ENCODE measurements around the gene CD52.
A peak's percentile ranks its signal among the peaks of the same experiment; 100 is the strongest.
"Not testable (repeated sequence)": the region's sequence is repeated elsewhere in the genome, so short reads cannot be mapped to it uniquely, and the experiment has no call there.

CD52 gene

DNA sequence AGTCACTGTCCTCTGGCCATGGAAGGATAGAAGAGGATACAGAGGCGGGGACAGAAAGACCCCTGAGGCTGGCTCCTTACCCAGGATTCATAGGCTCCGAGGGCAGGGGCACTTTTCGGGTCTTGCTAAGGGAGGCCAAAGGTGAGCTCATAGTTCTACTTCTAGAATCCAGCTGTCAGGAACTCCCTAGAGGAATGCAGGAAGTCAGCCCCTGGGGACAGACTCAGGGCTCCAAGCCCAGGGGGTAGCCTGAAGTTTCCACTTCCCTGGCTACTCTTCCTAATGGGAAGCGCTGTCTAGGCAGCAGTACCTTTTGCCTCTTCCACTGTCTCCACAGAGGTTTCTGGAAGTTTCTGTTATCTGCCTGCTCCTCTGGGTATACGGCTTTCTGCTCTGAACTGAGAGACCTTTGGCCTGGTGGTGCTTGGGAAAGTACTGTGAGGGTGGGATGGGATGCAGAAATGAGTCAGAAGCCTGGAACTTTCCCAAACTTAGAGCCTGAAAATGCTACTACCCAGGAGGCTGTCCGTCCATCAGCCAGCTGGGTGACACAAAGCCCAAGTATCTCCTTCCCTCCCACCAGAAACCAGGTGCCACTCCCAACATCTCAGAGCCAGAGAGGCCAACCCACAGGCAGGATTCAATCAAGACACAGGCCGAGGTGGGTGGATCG is 14.9 kb upstream of the CD52 start:
- no peak for DNase-seq

DNA sequence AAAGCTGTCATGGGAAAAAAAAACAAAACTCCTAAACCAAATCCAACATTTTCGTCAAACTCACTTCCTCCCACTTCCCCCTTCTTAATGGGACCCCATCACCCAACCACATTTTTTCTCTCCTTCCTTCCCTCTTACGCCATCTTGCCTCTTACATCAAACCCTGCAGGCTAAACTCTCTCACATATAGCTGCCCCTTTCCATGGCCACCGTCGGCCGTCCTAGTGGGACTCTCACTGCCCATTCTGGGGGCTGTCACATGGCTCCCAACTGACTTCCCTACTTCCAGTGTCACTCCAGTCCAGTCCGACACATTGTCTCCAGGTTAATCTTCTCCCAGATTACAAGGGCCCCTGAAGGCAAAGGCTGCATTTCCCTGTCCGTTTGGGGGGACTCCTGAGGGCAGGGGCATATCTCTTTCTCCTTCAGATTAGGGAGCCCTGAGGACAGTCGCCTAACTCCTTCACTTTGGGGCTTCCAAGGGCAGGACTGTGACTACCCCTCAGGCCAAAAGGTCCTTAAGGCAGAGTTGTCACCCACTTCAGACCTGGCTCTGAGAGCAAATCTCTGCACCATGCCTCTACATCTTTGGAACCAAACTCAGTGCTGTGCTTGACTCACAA is 12.0 kb upstream of the CD52 start:
- no peak for DNase-seq

GRCh38 chr1:26306290-26307229 is 11.2 kb upstream of the CD52 start, which contains the start of gene UBXN11:
Gene UBXN11 (minus strand): TSS chr1:26306636. CDS start chr1:26302883, 3,753 bp downstream.
- peak; percentile 97 for DNase-seq

- no peak for DNase-seq
These were observed 10.4 kb upstream of the CD52 start for GRCh38 chr1:26307363-26307781.

DNA sequence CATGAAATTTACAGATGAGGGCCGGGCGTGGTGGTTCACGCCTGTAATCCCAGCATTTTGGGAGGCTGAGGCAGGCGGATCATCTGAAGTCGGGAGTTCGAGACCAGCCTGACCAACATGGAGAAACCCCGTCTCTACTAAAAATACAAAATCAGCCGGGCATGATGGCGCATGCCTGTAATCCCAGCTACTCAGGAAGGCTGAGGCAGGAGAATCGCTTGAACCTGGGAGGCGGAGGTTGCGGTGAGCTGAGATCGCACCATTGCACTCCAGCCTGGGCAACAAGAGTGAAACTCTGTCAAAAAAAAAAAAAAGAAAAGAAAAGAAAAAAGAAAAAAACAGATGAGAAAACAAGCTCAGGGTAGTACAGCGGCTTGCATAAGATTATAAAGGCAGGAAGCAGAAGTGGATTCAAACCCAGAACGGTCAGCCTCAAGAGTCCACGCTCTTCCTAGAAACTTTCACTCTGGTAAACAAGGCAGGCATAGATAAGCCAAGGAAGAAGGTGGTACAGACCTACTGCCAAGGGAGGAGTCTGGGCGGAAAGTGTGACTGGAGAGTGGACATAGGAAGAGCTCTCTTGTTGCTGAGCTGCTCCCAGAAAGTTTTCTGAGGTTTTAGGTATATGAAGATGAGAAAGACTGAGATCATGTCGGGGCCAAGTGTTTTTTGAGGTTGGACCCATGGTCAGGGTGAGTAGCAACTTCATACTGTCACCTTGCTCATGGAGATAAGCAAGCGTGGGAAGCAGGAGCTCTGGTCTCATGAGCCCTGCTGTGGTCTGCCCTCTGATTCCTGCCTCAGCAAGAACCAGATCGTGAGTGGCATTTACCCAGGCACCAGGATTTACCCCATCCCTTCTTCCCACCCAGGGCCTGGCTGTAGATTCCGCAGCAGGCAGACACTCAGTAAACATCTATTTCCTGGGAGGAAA is 9.5 kb upstream of the CD52 start:
- DNase-seq: not testable (repeated sequence)

DNA sequence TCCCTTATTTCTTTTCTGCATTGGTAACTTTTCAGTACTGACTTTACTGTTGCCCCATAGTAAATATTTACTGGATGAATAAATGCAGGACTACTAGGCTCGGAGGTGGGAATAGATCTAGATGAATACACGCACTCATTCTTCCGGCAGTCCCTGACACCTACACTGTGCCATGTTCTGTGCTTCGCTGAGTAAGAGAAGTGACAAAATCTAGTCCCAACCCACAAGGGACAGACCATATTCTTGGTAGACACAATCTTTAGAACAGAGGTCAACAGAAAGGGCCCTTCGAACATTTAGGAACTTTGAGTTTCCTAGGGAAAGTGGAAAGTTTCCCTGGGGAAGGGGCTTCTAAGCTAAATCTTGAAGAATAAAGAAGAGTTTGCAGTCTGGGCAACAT is 3.3 kb upstream of the CD52 start:
- DNase-seq: no peak

GRCh38 chr1:26315874-26316850 is 1.6 kb upstream of the CD52 start:
- no peak for DNase-seq

- DNase-seq: no peak
These were observed 612 bp upstream of the CD52 start for GRCh38 chr1:26317146-26317545.

DNA sequence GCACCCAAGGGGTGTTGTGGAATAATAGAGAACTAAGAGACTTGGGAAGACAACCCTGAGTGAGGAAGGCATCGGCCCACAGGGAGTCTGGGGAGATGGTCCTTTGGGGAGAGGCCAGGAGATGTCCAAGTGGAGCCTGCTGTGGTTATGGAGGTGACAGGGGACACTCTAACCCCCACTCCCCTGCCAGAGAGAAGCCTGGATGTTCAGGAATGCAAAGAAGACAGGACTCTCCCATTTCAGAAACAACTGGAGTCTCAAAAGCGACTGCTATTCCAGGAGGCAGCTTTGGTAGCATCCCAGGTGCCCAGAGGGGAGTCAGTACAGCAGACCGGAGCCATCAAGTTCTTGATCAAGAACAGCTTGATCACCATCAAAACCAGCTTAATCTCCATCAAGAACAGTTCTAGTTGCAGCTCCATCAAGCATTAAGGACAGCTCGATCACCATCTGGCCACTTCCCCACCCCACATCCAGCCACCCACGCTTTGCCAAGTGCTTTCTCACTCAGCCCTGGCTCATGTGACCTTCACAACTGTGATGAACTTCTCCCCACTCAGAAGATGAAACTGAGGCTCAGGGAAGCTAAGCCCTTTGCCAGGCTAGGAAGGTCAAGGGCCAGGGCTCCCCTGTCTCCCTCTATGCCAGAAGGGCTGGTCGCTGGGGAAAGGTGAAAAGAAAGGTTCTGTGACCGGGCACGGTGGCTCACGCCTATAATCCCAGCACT is 743 bp downstream of the CD52 start:
- no peak for DNase-seq

DNA sequence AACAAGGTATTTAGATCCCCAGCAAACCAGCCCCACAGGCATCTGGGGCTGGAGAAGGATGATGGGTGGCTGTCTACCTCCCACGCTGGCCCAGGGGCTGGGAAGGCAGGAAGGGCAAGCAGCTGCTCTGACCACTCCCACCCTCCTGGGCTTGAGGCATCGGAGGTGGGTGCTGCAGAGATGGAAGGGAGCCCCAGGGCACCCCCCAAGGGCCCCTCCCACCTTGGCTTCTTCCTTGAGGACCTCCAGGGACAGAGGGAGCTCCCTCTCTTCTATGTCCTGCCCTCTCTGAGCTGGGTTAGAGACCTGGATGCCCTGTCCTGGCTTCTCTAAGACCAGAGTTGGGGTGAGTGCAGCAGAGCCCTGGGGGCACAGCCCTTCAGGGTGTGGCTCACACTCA is 3.1 kb downstream of the CD52 start:
- DNase-seq: no peak

GRCh38 chr1:26321315-26322041 is 3.7 kb downstream of the CD52 start:
- peak; percentile 36 for DNase-seq

DNA sequence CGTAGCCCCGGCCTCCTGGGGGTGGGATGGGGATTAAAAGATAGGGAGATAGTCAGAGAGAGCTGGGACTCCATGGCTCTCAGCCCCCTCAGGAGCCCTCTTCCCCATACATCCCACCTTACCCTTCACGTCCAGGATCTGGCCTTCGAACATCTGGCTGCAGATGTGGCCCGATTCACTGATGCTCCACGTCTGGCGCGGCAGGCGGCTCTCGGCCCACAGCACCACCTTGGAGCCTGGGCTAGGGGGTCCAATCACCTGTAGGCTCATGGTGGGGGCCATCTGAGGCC is 4.2 kb downstream of the CD52 start:
- no peak for DNase-seq

DNA sequence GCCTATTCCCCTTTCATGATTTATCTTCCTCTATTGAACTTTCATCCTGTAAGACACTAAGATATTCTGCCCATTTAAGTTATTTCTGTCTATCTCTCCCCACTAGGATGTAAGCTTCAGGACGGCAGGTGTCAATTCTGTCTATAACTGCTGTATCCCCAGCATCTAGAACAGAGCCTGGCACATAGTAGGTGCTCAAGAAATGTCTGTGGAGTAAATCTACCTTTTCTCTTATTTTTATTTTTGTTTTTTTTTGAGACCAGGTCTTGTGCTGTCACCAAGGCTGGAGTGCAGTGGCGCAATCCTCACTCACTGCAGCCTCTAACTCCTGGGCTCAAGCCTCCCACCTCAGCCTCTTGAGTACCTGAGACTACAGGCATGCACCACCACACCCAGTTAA is 5.6 kb downstream of the CD52 start:
- no peak for DNase-seq

DNA sequence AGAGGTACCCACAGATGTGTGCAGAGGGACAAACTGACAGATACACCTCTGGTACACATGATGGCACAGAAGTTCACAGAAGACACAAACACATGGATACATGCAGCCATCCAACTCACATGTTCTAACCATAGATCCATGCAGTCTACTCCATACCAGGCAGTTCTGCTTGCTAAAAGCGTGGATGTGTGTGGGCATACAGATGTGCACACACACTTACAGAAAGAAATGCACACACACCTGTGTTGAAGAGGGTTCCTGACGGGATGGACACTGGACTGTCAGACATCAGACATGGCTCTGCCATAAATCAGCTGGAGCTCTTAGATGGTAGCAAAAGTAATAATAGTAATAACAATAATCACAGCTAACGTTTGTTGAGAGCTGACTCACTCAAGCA is 6.8 kb downstream of the CD52 start:
- no peak for DNase-seq

DNA sequence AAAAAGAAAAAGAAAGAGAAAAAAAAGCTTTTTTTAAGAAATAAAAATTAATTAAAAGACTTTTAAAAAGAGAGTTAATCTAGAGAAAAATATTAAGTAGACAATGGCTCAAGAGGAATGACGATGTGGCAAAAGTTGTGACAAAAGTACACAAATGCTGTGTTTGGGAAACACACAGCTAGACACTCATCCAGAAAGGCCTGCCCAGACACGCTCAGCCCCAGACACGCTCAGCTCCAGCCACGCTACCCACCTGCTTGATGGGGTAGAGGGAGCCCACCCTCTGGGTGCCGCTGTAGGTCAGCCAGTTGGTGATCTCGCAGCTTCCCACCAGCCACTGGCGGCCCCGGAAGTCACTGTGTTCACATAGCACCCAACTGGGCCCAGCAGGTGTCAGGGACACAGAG is 10.2 kb downstream of the CD52 start:
- DNase-seq: no peak

- no peak for DNase-seq
These were observed 10.8 kb downstream of the CD52 start for GRCh38 chr1:26328597-26328996.

GRCh38 chr1:26329380-26329779 is 11.6 kb downstream of the CD52 start:
- not testable (repeated sequence) for DNase-seq

GRCh38 chr1:26330276-26330675 is 12.5 kb downstream of the CD52 start:
- no peak for DNase-seq

DNA sequence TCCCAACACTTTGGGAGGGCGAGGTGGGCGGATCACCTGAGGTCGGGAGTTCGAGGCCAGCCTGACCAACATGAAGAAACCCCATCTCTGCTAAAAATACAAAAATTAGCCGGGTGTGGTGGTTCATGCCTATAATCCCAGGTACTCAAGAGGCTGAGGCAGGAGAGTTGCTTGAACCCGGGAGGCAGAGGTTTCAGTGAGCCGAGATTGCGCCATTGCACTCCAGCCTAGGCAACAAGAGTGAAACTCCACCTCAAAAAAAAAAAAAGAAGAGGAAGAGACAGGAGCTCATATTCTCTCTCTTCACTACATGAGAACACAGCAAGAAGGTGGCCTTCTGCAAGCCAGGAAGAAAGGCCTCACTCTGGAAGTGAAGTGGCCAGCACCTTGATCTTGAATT is 15.6 kb downstream of the CD52 start:
- DNase-seq: not testable (repeated sequence)

All from NCI-H526 treated with DMSO at 0.1 percent for 48 hours (cell line).